ENCODE results near the gene NOTCH3. TPM values are rescaled to one million over a fixed set of nuclear protein-coding genes. Genes with fewer than 3 reads are reported as not detected.

NOTCH3 gene
- total RNA-seq, 1 donor from 2014 or later, result 21.7 TPM

GRCh38 chr19:15110418-15110815, 90.4 kb downstream of the NOTCH3 start:
- H3K27me3 ChIP-seq (ENCODE audit: low read depth), result no peaks in the 10 kb centered on the region
- H3K4me3 ChIP-seq, result no peak overlapping the region
- H3K27ac ChIP-seq (replicated peaks), result no peak overlapping the region
- DNase-seq, result no peak
- intact Hi-C loops (cut with micrococcal nuclease), result no loop called here
- H3K36me3 ChIP-seq, result peaks cover 64% of the 10 kb centered on the region
- H3K9me3 ChIP-seq (replicated peaks), result no peaks in the 10 kb centered on the region
- peaks cover 48% of the 10 kb centered on the region for H3K4me1 ChIP-seq
- no peak for TF ChIP-seq CTCF (IDR thresholded peaks at IDR 0.05; ENCODE audit: borderline replicate concordance)

GRCh38 chr19:15109768-15110417, 90.9 kb downstream of the NOTCH3 start:
- no peaks in the 10 kb centered on the region for H3K27me3 ChIP-seq (ENCODE audit: low read depth)
- H3K27ac ChIP-seq (replicated peaks), result no peak overlapping the region
- no peak overlapping the region for H3K4me3 ChIP-seq
- intact Hi-C loops (cut with micrococcal nuclease), result no loop called here
- DNase-seq, result no peak
- no peak for TF ChIP-seq CTCF (IDR thresholded peaks at IDR 0.05; ENCODE audit: borderline replicate concordance)
- peaks cover 1% of the 10 kb centered on the region for H3K9me3 ChIP-seq (replicated peaks)
- H3K4me1 ChIP-seq, result peaks cover 42% of the 10 kb centered on the region
- peaks cover 59% of the 10 kb centered on the region for H3K36me3 ChIP-seq

Small RNAs within 50 kb of the gene (microRNA-seq; reads per million reads assigned to microRNA genes)
- not detected for gene MIR6795

Other genes starting within 250 kb of the NOTCH3 start
- not detected for gene SLC1A6, start 221.1 kb downstream of the NOTCH3 start, total RNA-seq
- not detected for gene CASP14, start 151.5 kb downstream of the NOTCH3 start, total RNA-seq
- not detected for gene OR1I1, start 118.8 kb downstream of the NOTCH3 start, total RNA-seq
- gene SYDE1, start 93.6 kb downstream of the NOTCH3 start, total RNA-seq, result 13.1 TPM
- gene EPHX3, start 31.5 kb upstream of the NOTCH3 start, total RNA-seq, result not detected
- 60.9 TPM for gene BRD4, start 131.5 kb upstream of the NOTCH3 start, total RNA-seq
- 21.8 TPM for gene AKAP8, start 178.8 kb upstream of the NOTCH3 start, total RNA-seq
- 74.5 TPM for gene AKAP8L, start 218.0 kb upstream of the NOTCH3 start, total RNA-seq
- gene WIZ, start 249.0 kb upstream of the NOTCH3 start, total RNA-seq, result 25.3 TPM